ENCODE results near the gene CYP20A1. TPM values are rescaled to one million over a fixed set of nuclear protein-coding genes. Genes with fewer than 3 reads are reported as not detected.
"Not testable (repeated sequence)": the region's sequence is repeated elsewhere in the genome, so short reads cannot be mapped to it uniquely, and the experiment has no call there.

Gene CYP20A1
- total and polyA plus RNA-seq, 8 donors: 21.2 to 31.0 (median 23.2) TPM

DNA sequence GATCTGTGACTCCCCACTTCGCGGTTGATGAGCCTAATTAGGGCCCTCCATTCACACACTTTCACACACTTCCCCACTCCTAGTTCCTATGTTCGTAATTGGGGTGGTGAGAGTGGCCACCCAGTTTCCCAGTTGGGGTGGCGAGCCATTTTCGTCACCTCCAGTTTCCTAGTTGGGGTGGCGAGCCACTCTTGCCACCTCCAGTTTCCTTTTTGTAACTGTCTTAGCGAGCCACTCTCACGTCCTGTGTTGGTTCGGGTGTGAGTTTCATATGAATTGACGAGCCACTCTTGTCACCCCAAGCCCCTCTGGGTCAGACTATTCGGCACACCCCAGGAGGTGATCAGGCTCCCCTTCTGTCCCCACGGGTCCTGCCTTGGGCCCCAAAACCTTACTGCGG, 14.0 kb downstream of the CYP20A1 start:
- H3K27ac ChIP-seq: no peak overlapping the region
- no peak overlapping the region for H3K4me3 ChIP-seq
- H3K27me3 ChIP-seq: no peaks in the 10 kb centered on the region
- DNase-seq (no peak), ATAC-seq (no peak)
- peaks cover 0 to 87% of the 10 kb centered on the region in 2 donors for H3K36me3 ChIP-seq
- no peaks in the 10 kb centered on the region for H3K4me1 ChIP-seq
- intact Hi-C loops (cut with DNase I): no loop called here
- TF ChIP-seq, protein P1, sequence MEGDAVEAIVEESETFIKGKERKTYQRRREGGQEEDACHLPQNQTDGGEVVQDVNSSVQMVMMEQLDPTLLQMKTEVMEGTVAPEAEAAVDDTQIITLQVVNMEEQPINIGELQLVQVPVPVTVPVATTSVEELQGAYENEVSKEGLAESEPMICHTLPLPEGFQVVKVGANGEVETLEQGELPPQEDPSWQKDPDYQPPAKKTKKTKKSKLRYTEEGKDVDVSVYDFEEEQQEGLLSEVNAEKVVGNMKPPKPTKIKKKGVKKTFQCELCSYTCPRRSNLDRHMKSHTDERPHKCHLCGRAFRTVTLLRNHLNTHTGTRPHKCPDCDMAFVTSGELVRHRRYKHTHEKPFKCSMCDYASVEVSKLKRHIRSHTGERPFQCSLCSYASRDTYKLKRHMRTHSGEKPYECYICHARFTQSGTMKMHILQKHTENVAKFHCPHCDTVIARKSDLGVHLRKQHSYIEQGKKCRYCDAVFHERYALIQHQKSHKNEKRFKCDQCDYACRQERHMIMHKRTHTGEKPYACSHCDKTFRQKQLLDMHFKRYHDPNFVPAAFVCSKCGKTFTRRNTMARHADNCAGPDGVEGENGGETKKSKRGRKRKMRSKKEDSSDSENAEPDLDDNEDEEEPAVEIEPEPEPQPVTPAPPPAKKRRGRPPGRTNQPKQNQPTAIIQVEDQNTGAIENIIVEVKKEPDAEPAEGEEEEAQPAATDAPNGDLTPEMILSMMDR (IDR thresholded peaks at IDR 0.05): no peak
- no peaks in the 10 kb centered on the region for H3K9me3 ChIP-seq

DNA sequence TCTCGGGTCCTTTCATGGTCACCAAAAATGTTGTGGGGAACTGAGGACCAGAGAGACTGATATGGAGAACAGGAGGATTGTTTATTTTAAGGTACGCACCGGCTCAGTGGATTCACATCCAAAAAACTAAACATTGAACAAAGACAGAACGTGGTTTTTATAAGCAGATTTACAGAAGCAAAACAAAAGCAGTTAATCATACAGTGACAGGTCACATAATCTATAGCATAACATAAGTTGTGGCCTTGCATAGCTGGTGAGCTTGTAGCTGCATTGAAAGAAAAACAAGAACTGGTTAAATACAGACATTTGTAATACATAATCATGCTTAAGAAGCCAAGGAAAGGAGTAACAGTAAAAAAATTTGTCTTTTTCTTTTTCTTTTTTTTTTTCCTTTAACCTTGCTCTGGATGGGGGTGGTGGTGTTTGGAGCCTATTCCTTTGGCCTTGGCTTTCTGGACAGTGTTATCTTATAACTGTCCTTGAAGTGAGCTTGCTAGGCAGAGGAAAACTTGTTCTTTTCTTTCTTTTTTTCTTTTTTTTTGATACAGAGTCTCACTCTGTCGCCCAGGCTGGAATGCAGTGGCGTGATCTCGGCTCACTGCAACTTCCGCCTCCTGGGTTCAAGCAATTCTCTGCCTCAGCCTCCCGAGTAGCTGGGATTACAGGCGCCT, 14.7 kb downstream of the CYP20A1 start:
- intact Hi-C loops (cut with DNase I): not testable (repeated sequence)

DNA sequence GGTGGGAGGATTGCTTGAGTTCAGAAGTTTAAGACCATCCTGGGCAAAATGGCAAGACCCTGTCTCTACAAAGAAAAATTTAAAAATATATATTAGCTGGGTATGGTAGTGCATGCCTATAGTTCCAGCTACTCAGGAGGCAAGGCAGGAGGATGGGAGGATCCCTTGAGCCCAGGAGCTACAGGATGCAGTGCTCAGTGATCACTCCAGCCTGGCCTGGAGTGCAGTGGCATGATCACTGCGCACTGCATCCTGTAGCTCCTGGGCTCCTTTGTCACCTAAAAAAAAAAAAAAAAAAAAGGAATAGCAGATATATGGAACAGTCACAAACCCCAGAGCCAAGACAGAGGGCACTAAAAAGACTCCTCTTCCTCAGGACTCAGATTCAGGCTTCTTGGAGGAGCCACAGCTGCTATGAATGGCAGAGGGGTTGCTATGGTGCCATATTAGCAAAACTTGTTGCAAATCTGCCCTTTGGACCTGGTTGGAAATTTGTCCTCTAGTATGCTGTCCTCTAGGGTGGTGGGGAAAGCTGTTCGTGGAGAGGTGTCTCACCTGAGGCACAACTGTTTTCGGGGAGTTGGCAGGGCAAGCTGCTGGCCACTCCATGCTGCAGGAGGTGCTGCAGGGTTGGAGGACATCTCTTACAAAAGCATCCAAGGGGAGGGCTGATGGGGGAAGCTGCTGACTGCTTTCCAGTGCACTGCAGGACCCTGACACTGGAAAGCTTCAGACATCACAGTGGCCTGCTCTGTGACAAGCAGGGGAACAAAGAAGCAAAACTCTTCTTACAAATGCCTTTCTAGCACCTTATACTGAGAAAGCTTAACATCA, 22.7 kb downstream of the CYP20A1 start:
- no peaks in the 10 kb centered on the region for H3K4me1 ChIP-seq

More for the DNA sequence above, 14.7 kb downstream of the CYP20A1 start:
- peaks cover 0 to 87% of the 10 kb centered on the region in 2 donors for H3K36me3 ChIP-seq
- H3K9me3 ChIP-seq, H3K4me1 ChIP-seq, H3K27ac ChIP-seq, ATAC-seq, H3K4me3 ChIP-seq, H3K27me3 ChIP-seq, DNase-seq: not testable (repeated sequence)

DNA sequence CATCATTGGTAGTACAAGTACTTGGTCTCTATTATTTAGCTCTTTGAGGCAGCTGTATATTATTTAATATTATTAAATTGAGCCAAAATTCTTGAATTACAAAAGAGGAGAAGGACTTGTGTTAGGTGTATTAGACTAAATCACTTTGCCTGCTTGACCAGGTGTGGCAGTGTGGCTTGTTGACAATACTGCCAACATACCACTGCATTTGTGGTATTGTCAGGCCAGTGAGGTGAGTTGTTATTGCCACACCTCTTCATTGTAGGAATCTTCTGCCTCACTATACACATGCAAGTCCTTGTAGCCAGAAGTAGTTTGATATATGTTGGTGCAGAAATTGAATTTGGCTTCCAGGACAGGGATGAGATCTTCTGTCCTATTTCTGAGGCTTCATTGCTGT, 40.5 kb downstream of the CYP20A1 start:
- H3K27ac ChIP-seq: no peak overlapping the region
- H3K36me3 ChIP-seq: peaks cover 0 to 94% of the 10 kb centered on the region in 2 donors
- no peaks in the 10 kb centered on the region for H3K9me3 ChIP-seq
- no peak for ATAC-seq
- intact Hi-C loops (cut with DNase I): no loop called here
- H3K4me1 ChIP-seq: no peaks in the 10 kb centered on the region
- TF ChIP-seq, protein P1 (IDR thresholded peaks at IDR 0.05): no peak
- no peak for DNase-seq
- H3K4me3 ChIP-seq: no peak overlapping the region
- no peaks in the 10 kb centered on the region for H3K27me3 ChIP-seq

More for the DNA sequence above, 22.7 kb downstream of the CYP20A1 start:
- H3K27ac ChIP-seq: no peak overlapping the region
- TF ChIP-seq, protein P1 (IDR thresholded peaks at IDR 0.05): no peak
- intact Hi-C loops (cut with DNase I): no loop called here
- H3K9me3 ChIP-seq: no peaks in the 10 kb centered on the region
- H3K36me3 ChIP-seq: peaks cover 0 to 81% of the 10 kb centered on the region in 2 donors
- ATAC-seq: no peak
- DNase-seq: no peak
- H3K27me3 ChIP-seq: no peaks in the 10 kb centered on the region
- no peak overlapping the region for H3K4me3 ChIP-seq

DNA sequence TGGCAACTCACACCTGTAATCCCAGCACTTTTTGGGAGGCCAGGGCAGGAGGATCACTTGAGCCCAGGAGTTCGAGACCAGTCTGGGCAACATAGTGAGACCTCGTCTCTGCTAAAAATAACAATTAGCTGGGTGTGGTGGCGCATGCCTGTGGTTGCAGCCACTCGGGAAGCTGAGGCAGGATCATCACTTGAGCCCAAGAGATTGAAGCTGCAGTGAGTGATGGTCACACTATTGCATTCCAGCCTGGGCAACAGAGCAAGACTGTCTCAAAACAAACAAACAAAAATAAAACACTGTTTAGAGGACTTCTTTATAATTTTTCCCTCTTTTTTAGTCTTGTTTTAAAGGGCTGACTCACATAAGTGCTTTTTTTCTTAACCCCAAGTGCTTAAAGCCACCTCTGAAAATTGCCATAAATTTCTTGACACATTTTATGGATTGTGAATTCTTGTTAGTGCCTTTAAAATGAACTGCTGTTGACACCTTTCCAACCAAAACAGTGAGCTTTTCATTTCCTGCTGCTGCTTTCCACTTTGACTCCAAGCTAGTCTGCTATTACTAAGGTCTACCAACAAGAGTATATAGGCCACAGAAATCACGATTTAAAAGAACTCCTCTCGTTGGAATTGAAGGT, 41.7 kb downstream of the CYP20A1 start:
- peak in 1 of 4 donors; percentile 2 for DNase-seq
- no peak overlapping the region for H3K27ac ChIP-seq

More for the DNA sequence above, 41.7 kb downstream of the CYP20A1 start:
- Histone ChIP-seq H3K36me3 (peaks cover 0 to 93% of the 10 kb centered on the region in 2 donors), H3K9me3 (no peaks in the 10 kb centered on the region), H3K4me3 (no peak overlapping the region), H3K27me3 (no peaks in the 10 kb centered on the region), H3K4me1 (no peaks in the 10 kb centered on the region)
- TF ChIP-seq, protein P1 (IDR thresholded peaks at IDR 0.05): no peak
- intact Hi-C loops (cut with DNase I): no loop called here
- ATAC-seq: no peak
